Measurements from ENCODE around the gene GLDN.
"Not testable (repeated sequence)": the region's sequence is repeated elsewhere in the genome, so short reads cannot be mapped to it uniquely, and the experiment has no call there.

The GLDN gene

DNA sequence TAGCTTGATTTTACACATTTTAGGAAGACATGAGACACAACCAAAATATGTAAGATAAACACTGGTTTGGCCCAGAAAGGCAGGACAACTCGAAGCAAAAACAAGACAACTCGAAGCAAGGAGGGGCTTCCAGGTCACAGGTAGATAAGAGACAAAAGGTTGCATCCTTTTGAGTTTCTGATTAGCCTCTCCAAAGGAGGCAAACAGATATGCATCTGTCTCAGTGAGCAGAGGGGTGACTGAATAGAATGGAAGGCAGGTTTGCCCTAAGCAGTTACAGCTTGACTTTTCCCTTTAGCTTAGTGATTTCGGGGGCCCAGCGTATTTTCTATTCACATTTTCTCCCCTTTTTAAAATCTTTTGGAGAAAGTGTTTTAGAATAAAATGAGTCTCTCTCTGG, 74.7 kb downstream of the GLDN start:
- no peak for TF ChIP-seq ZFX (IDR thresholded peaks at IDR 0.05; ENCODE audit: borderline replicate concordance)
- TF ChIP-seq CTCF (IDR thresholded peaks at IDR 0.05), result no peak
- H3K27ac ChIP-seq, result no peak overlapping the region

DNA sequence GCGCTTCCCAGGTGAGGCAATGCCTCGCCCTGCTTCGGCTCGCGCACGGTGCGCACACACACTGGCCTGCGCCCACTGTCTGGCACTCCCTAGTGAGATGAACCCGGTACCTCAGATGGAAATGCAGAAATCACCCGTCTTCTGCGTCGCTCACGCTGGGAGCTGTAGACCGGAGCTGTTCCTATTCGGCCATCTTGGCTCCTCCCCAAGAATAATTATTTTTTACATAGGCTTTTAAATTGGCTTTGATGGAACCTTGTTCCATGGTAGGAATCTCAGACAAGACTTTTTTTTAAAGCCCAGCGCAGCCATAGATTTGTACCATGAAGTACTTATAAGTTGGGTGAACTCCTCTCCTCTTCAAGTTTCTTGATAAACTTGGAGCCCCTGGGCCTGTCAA, 81.6 kb downstream of the GLDN start:
- H3K27ac ChIP-seq, result not testable (repeated sequence)

- no peak overlapping the region for H3K27ac ChIP-seq
- TF ChIP-seq ZFX (IDR thresholded peaks at IDR 0.05; ENCODE audit: borderline replicate concordance), result no peak
- TF ChIP-seq CTCF (IDR thresholded peaks at IDR 0.05), result no peak
Measured at GRCh38 chr15:51424780-51425179, 83.3 kb downstream of the GLDN start.

DNA sequence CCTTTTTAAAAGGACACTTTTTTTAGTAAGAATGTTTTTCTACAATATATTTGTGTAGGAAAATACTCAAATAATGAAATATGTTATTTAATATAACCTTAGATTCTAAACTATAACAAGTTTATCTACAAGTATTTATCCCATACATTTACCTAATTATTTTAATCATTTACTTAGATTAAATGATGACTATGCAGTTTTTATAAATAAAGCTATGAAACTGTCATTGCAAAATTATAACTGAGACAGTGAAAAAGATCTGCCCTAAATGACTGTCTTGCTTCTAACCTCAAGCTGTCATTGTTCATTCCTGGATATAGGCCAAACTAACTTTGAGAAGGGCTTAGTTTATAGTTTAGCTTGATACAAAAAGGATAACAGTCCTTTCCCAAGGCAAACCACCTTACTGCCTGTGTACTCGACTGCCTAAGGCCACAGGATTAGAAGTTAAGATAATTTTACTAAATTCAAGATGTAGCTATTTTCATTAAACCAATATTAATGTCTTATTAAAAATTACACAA, 84.1 kb downstream of the GLDN start:
- no peak overlapping the region for H3K27ac ChIP-seq
- no peak for TF ChIP-seq ZFX (IDR thresholded peaks at IDR 0.05; ENCODE audit: borderline replicate concordance)
- TF ChIP-seq CTCF (IDR thresholded peaks at IDR 0.05), result no peak

DNA sequence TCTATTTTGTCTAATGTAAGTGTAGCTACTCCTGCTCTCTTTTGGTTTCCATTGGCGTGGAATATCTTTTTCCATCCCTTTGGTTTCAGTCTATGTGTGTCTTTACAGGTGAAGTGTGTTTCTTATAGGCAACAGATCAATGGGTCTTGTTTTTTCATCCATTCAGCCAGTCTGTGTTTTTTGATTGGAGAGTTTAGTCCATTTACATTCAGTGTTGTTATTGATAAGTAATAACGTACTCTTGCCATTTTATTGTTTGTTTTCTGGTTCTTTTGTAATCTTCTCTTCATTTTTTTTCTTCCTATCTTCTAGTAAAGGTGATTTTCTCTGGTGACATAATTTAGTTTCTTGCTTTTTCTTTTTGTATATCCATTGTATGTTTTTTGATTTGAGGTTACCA, 97.1 kb downstream of the GLDN start:
- no peak overlapping the region for H3K27ac ChIP-seq
- no peak for TF ChIP-seq CTCF (IDR thresholded peaks at IDR 0.05)
- TF ChIP-seq ZFX (IDR thresholded peaks at IDR 0.05; ENCODE audit: borderline replicate concordance), result no peak

DNA sequence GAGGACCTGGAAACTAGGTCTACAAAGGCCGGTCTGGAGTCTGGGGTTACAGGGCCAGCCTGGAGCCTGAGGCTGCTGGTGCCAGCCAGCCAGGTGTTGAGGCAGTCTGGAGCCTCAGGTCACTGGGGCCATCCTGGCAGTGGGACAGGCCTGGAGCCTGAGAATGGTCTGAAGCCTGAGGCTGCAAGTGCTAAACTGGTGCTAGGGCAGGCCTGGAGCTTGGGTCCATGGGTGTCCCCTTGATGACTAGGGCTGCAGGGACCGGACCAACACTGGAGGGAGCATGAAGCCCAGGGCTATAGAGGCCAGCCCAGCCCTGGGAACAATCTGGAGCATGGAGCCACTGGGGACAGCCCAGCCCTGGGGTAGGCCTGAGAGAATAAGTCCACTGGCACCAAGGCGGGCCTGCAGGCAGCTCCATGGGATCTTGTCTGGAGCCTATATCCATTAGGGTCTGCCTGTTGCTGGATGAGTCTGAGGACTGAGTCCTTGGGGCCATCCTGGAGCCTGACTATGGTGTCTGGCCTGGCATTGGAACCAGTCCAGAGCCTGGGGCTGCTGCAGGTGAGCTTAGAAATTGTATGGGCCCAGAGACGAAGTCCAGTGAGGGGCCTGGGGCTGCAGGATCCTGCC, 101.9 kb downstream of the GLDN start:
- no peak overlapping the region for H3K27ac ChIP-seq
- TF ChIP-seq ZFX (IDR thresholded peaks at IDR 0.05; ENCODE audit: borderline replicate concordance), result no peak
- no peak for TF ChIP-seq CTCF (IDR thresholded peaks at IDR 0.05)

GRCh38 chr15:51444112-51444511, 102.7 kb downstream of the GLDN start:
- H3K27ac ChIP-seq, result no peak overlapping the region
- TF ChIP-seq ZFX (IDR thresholded peaks at IDR 0.05; ENCODE audit: borderline replicate concordance) (no peak), CTCF (IDR thresholded peaks at IDR 0.05) (no peak)

GRCh38 chr15:51444807-51445206, 103.4 kb downstream of the GLDN start:
- H3K27ac ChIP-seq, result no peak overlapping the region
- TF ChIP-seq ZFX (IDR thresholded peaks at IDR 0.05; ENCODE audit: borderline replicate concordance) (no peak), CTCF (IDR thresholded peaks at IDR 0.05) (no peak)

DNA sequence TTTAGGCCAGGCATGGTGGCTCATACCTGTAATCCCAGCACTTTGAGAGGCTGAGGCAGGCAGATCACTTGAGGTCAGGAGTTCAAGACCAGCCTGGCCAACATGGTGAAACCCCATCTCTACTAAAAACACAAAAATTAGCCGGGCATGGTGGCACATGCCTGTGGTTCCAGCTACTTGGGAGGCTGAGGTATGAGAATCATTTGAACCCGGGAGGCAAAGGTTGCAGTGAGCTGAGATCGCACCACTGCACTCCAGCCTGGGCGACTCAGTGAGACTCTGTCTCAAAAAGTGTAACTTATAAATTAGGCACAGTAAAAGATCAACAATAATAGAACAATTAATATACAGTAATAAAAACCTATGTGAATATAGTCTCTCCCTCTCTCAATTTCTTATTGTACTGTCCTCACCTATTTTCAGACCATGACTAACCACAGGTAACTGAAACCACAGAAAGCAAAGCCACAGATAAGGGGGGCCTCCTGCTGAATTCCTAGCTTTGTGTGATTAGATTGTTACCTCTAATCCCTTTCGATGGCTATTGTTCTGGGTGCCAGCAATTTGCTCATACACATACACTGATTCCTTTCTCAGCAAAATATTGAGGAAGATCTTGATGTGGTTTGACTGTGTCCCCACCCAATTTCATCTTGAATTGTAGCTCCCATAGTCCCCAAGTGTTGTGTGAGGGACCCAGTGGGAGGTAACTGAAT, 104.7 kb downstream of the GLDN start:
- H3K27ac ChIP-seq, result not testable (repeated sequence)

All from 22Rv1 (cell line).